ENCODE data around the gene RRAS.

The RRAS gene

DNA sequence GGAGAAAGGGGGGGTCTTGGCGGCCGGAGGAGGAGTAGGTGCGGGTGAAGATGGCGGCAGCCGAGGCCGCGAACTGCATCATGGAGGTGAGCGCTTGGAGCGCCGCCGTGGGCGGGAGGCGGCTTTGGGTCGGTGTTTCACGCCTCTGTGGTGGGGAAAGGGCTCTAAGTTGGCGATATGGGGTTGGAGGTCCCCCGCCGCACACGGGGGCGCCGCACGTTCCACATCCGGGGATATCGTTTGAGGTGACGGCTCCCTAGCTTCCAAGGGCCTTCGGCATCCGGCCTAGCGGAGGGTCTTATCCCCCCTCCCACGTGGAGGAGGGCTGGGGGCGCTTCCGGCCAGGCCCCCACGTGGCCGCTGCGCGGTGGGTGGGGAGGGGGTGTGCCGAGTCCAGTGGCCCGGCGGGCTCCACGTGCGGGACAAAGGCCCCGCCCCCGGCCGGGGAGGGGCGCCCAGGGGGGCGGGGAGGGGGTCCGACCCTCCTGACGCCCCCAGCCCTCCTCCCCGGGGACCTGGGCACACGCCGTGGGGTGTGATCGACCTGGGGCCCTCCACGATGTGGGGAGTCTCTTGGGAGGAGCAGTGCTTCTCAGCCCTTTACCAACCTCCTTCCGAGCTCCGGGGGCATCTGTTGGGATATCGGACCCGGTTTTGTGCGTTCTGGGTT is 37.4 kb upstream of the RRAS start, which contains the start of gene PRMT1:
Gene PRMT1 (plus strand): TSS at position 41 of the 670 bp plus-strand sequence. CDS start 10 bp downstream, at position 51.
- DNase-seq (ENCODE audit: low read depth in 2 of 2) = peak in 1 of 2 donors; percentile 30

DNA sequence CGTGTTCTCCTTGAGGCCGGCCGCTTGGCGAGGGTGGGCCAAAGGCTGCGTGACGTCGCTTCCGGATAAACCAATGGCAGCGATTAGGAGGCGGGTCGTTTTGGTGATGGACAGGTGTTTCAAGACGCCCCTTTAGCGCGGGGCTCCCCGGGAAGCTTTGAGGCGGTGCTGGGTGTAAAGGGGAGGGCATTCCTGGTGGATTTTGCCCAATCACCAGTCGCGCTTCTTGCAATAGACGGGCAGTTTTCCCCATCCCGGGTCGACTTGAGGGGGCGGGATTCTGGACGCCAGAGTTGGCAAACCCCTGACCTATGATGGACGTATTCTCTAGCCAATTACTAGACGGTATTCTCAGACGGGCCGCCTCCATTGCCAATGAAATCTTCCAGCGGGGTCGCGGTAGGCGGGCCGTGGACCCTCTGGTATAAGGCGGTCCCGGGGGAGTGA is 36.9 kb upstream of the RRAS start:
- DNase-seq (ENCODE audit: low read depth in 2 of 2) = peak; percentile 96 to 98

GRCh38 chr19:49676136-49676783 is 36.3 kb upstream of the RRAS start:
- DNase-seq (ENCODE audit: low read depth in 2 of 2) = peak; percentile 36 to 50

DNA sequence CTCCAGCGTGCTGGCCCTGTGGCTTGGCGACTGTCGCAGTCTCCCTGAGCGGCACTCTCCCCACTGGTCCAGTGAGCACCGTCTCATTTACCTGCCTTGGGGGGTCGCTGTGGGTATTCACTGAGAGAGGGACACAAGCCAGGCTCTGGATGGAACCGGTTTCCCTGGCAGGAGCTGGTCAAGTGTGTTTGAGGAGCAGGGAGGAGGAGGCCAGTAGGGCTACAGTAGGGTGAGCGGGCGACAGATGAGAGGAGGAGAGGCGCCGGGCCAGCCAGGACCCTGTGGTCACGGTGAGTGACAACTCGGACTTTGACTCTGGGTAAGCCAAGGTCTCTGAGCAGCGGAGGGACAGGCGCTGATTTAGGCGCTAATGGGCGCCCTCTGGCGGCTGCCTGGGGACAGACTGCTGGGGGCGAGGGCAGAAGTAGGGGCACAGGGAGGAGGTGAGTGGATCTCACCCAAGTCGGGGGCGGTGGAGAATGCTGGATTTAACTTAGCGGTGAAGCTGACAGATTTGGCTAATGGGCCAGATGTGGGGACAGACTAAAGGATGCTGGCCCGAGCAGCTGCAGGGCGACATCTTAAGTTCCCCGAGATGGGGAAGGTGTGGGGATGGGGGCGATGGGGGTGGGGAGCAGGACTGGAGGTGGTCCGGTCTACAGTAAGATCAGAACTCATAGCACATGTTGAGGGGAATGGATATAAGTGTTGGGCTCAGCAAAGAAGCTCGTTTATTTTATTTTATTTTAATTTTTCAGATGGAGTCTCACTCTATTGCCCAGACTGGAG is 32.4 kb upstream of the RRAS start:
- peak; percentile 65 to 72 for DNase-seq (ENCODE audit: low read depth in 2 of 2)

DNA sequence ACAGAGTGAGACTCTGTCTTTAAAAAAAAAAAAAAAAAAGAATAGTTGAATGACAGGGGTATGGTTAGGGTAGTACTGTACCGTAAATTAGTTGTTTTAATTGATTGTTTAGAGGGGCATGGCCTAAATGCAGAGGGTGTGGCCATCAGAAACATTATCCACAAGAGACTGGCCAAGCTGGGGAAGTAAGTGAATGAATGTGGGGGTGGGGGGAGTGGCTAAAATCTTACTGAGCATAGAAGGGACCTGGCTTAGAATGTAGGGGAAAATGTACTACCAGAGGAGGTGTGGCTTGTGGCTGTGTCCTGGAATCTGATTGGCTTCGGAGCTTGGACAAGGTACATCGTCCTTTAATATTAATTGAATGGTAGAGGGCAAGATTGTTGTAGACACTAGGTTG is 29.6 kb upstream of the RRAS start:
- no peak for DNase-seq (ENCODE audit: low read depth in 2 of 2)

GRCh38 chr19:49667473-49667872 is 27.5 kb upstream of the RRAS start:
- no peak for DNase-seq (ENCODE audit: low read depth in 2 of 2)

DNA sequence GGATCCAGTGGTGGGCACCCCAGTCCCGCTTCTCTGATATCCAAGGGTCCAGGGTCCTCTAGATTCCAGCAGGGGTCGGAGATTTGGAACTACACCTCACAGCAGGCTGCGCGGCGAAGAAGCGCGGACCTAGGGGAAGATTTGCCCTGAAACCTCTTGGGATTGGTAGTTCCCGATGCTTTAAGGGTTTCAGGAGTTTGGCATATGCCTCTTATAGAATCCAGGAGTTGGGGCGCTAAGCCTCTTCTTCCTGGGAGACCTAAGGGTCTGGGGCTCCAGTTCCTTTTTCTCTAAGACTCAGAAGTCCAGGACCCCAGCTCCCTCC is 26.1 kb upstream of the RRAS start:
- DNase-seq (ENCODE audit: low read depth in 2 of 2) = no peak

DNA sequence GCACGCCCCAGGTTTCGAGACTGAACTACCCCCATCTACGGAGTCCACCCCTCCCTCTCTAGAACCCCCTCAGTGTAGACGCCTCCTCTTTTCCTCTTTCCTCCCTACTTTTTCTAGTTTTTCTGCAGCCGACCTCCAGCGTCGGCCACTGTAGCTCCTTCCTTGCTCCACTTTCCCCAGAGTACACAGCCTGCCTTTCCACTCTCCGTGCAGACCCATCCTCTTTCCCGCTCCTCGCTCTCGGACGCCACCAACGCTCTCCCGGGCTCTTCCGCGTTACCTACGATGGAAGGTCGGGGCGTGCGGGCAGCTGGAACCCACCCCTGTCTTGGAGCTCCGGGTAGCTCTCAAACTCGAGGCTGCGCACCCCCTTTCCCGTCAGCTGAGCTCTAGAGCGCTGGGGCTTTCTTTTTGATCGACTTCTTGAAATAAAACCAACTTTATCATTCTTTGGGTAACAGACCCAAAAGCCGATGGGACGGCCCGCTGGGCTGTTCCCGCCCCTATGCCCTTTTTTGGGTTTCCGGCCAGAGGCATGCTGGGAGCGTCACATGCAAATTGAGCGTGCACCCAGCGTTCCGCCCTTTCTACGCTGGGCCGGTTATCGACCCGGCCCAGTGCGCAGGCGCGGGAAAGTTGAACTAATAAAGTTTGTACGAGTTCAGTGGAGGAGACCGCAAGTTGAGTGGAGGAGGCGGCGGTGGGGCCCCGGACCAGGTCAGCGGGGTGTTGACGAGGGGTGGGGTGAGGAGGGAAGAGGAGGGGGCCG is 25.6 kb upstream of the RRAS start, which contains the start of the genes BCL2L12 and IRF3:
Gene BCL2L12 (plus strand): TSS at position 583 of the 769 bp plus-strand sequence. CDS start 760 bp downstream, outside the sequence.
Gene IRF3 (minus strand): TSS at position 507 of the 769 bp plus-strand sequence. CDS start 1,019 bp downstream, outside the sequence.
- DNase-seq (ENCODE audit: low read depth in 2 of 2) = peak; percentile 99 to 100

GRCh38 chr19:49665036-49665350 is 25.1 kb upstream of the RRAS start:
- no peak for DNase-seq (ENCODE audit: low read depth in 2 of 2)

- DNase-seq (ENCODE audit: low read depth in 2 of 2) = peak; percentile 89 to 97
Observed at GRCh38 chr19:49664171-49665035, 24.5 kb upstream of the RRAS start.

GRCh38 chr19:49663224-49663623 is 23.3 kb upstream of the RRAS start:
- no peak for DNase-seq (ENCODE audit: low read depth in 2 of 2)

DNA sequence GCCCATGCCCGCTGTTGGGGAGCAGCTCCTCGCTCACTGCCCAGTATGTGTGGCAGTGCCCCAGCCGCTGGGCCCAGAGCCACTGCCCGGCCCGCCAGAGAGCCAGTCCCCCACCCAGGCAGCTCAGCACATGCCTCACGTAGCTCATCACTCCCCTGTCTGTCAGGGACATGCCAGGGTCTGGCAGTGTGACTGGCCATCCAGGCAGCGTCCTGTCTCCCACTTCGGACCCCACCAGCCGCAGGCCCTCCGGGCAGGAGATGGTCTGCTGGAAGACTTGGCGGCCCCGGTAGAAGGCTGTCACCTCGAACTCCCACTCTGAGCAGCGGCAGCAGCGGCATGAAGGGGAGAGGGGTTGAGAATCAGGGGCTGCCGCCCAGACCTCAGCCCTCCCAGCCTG is 22.1 kb upstream of the RRAS start:
- no peak for DNase-seq (ENCODE audit: low read depth in 2 of 2)

GRCh38 chr19:49660338-49660961 is 20.5 kb upstream of the RRAS start:
- no peak for DNase-seq (ENCODE audit: low read depth in 2 of 2)

DNA sequence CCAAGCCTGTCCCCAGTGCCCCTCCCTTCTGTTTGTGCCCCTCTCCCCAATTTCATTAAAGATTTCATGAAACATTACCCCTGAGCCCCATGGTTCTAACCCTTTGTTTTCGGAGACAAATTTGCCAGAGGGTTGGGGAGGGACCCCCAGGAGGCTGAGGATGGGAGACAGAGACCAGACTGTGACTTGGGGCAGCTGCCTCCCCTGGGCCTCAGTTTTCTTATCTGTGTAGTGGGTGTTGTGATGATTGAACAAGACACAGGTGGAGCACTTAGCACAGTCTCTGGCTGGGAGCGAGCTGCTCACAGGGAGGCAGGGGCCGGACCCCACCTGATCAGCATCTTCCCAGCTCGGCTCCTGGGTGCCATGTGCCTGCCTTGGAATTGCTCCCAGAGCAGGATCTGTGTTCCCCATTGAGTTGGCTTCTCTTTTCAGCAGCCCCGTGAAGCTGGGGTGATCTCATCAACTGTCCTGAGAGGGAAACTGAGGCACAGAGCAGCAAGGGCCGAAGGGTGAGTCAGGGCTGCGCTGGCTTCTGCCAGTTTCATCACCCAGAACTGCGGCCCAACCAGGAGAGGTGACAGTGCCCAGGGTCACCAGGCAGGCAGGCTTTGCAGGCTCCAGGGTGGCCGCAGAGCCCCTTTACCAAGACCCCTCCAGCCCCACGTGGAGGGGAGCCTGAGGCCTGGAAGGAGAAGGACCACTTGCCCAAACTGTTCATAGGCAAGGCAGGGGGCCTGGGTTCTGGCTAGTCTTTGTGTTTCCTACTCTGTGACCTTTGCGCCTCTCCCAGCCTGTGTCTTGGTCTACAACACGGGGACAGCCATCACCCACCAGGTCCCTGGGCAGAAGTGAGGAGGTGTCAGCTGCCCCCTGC is 18.9 kb upstream of the RRAS start:
- DNase-seq (ENCODE audit: low read depth in 2 of 2) = no peak

- no peak for DNase-seq (ENCODE audit: low read depth in 2 of 2)
Observed at GRCh38 chr19:49658139-49658517, 18.2 kb upstream of the RRAS start.

- no peak for DNase-seq (ENCODE audit: low read depth in 2 of 2)
Observed at GRCh38 chr19:49657493-49658138, 17.7 kb upstream of the RRAS start.

GRCh38 chr19:49656456-49657109 is 16.6 kb upstream of the RRAS start:
- no peak for DNase-seq (ENCODE audit: low read depth in 2 of 2)
